Brain microvascular endothelial cell (primary cell): ENCODE results near the gene INSYN2A.

Experiments
- DNase-seq: peaks from one replicate; pipeline ENCODE4 v3.0.0-alpha.2; 2020
- H3K27ac ChIP-seq: fragments of 250-450 bp; sonication (Bioruptor Pico); 2 replicates; pipeline ENCODE4 v1.5.1; 2020; ENCODE audit warnings: mild to moderate bottlenecking, moderate library complexity
- H3K27me3 ChIP-seq: fragments of 250-450 bp; sonication (Bioruptor Pico); replicated peaks from 2 replicates; pipeline ENCODE4 v1.5.1; 2020; ENCODE audit warnings: mild to moderate bottlenecking
- H3K36me3 ChIP-seq: fragments of 250-450 bp; sonication (Bioruptor Pico); replicated peaks from 2 replicates; pipeline ENCODE4 v1.5.1; 2020; ENCODE audit warnings: mild to moderate bottlenecking
- H3K4me3 ChIP-seq: 2 replicates; pipeline ENCODE4 v1.5.1; 2011; ENCODE audit warnings: low read depth, mild to moderate bottlenecking, control low read depth, low read length, moderate library complexity
- in situ Hi-C: cut with HindIII; loops from 2 replicates; pipeline ENCODE4 v1.10.0; 2017; ENCODE audit warnings: low sequenced_read_pairs, low pct_ligation_motif_present
- TF ChIP-seq, protein P1 (sequence below): IDR thresholded peaks from 2 replicates; pipeline ENCODE4 v1.5.1; 2011; ENCODE audit warnings: low read depth, mild to moderate bottlenecking, moderate library complexity, low read length, control low read depth, inconsistent platforms; ENCODE audit errors: missing control alignments

Gene INSYN2A

DNA sequence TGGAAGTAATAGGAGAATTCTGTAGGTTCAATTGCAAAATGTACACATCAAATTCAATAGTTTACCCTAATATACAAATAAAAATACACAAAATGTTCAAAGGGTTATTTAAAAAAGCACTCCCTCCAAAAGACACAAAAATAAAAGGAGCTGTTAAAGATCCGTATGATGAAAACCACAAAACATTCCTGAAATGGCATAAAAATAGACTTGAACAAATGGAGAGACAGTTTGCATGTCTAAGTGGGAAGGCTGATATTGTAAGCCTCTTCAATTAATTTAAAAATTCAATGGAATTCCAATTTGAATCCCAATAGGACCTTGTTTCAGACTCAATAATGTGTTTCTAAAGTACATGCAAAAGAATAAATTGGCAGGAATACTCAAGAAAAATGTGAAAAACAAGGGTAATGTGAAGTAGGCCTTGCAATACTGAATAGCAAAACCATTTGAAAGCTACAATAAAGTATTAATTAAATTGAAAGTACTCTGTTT, 38.0 kb upstream of the INSYN2A start:
- Histone ChIP-seq H3K27me3 (no peaks in the 10 kb centered on the region), H3K27ac (no peak overlapping the region), H3K4me3 (no peak overlapping the region), H3K36me3 (no peaks in the 10 kb centered on the region)
- DNase-seq: no peak
- TF ChIP-seq, protein P1, sequence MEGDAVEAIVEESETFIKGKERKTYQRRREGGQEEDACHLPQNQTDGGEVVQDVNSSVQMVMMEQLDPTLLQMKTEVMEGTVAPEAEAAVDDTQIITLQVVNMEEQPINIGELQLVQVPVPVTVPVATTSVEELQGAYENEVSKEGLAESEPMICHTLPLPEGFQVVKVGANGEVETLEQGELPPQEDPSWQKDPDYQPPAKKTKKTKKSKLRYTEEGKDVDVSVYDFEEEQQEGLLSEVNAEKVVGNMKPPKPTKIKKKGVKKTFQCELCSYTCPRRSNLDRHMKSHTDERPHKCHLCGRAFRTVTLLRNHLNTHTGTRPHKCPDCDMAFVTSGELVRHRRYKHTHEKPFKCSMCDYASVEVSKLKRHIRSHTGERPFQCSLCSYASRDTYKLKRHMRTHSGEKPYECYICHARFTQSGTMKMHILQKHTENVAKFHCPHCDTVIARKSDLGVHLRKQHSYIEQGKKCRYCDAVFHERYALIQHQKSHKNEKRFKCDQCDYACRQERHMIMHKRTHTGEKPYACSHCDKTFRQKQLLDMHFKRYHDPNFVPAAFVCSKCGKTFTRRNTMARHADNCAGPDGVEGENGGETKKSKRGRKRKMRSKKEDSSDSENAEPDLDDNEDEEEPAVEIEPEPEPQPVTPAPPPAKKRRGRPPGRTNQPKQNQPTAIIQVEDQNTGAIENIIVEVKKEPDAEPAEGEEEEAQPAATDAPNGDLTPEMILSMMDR: no peak
- in situ Hi-C loops: no loop called here

DNA sequence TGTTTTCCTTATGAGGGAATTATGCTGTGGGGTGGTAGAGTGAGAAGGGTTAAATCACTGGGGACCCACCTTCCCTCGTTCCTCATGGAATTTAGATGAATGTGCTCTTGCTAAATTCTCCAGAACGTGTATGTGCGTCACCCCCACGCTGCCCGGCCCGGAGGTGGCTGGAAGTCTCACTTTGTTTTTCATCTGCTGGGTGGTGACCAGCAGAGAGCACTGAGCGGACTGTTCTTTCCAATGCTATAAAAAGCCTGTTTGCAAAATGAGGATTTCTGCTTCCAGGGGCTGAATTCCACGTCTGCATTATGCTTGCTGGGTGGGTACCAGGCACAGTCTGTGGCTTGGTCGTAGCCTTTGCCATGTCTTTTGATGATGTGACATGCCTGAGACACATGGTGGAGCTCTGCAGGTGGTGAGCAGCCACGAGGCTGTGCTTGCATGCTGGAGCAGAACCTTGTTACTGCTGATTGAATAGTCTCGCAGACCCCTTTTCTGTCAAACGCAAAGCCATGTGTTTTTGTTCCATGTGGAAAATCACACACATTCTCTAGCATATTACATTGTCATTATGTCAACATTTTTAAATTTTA, 31.9 kb upstream of the INSYN2A start:
- H3K36me3 ChIP-seq: no peaks in the 10 kb centered on the region
- no peak overlapping the region for H3K27ac ChIP-seq
- TF ChIP-seq, protein P1: no peak
- in situ Hi-C loops: no loop called here
- H3K27me3 ChIP-seq: no peaks in the 10 kb centered on the region
- no peak overlapping the region for H3K4me3 ChIP-seq
- DNase-seq: peak; percentile 7

DNA sequence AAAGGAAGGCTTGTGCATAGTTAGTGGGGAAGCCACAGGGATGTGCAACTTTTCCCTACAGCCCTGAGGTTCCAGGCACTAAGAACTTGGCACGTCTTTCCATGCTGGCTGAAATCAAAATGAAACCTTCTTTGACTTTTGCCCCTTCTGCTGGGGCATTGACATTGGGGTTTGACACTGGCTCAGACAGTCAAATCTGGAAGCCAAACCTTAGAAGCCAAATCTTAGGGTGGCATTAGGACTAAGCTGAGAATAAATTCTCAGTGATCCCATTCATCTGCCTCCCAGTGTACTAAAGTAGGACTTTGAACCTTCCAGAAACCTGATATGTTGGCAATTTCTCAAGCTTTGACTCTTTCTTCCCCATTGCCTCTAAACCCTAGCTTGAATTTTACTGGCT, 31.3 kb upstream of the INSYN2A start:
- H3K27me3 ChIP-seq: no peaks in the 10 kb centered on the region
- no peak for DNase-seq
- no peaks in the 10 kb centered on the region for H3K36me3 ChIP-seq
- H3K4me3 ChIP-seq: no peak overlapping the region
- H3K27ac ChIP-seq: no peak overlapping the region
- in situ Hi-C loops: no loop called here
- TF ChIP-seq, protein P1: no peak

DNA sequence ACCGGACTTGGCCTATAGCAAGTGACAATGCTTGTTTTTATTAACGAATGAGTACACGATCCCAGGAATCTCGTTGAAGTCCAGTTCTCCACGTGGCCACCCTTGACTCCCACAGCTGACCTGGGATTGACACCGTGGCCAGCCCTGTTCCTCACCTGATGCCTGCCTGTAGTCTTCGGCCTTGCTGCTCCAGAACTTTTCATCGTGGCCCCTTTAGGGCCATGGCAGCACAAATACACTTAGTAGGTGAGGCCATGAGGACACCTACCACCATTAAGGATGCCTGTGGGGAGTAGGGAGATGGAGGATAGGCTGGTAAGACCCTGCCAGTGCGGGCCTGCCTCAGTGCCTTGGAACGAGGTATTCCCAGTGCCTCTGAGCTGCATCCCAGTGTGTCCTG, 30.6 kb upstream of the INSYN2A start:
- H3K27ac ChIP-seq: no peak overlapping the region
- H3K4me3 ChIP-seq: no peak overlapping the region
- in situ Hi-C loops: no loop called here
- no peaks in the 10 kb centered on the region for H3K27me3 ChIP-seq
- TF ChIP-seq, protein P1: no peak
- DNase-seq: no peak
- no peaks in the 10 kb centered on the region for H3K36me3 ChIP-seq

DNA sequence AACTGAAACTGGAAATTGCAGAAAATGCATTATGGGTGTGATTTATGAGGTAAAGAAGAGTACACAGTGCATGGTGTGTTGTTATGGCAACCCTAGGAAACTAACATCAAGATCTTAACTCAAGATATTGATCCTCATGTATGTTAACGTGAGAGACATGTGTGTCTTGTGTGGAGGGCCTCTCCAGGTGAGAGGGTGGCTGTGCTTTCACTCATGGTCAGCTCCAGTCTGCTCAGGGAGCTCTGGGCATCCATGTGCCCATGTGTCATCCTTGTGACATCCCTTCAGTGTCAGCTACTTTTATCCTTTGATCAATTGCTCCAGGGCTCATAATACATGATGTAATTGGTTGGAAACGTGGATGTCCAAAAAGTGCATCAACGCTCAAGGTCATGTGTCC, 24.9 kb upstream of the INSYN2A start:
- Histone ChIP-seq H3K36me3 (no peaks in the 10 kb centered on the region), H3K27ac (no peak overlapping the region), H3K27me3 (no peaks in the 10 kb centered on the region), H3K4me3 (no peak overlapping the region)
- in situ Hi-C loops: no loop called here
- TF ChIP-seq, protein P1: no peak
- DNase-seq: no peak

DNA sequence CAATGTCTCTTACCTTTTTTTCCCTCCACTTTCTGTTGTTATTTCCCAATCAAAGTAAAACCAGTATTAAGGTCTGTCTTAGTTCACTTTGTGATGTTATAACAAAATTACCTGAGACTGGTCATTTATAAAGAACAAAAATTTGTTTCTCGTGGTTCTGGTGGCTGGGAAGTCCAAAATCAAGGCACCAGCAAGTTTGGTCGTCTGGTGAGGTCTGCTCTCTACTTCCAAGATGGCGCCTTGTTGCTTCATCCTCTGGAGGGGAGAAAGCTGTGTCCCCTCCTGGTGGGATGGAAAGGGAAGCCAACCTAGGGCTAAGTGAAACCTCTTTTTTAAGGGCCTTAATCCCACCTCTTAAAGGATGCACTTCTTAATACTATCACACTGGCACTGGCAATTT, 22.3 kb upstream of the INSYN2A start:
- no peaks in the 10 kb centered on the region for H3K36me3 ChIP-seq
- no peak overlapping the region for H3K27ac ChIP-seq
- TF ChIP-seq, protein P1: no peak
- no peaks in the 10 kb centered on the region for H3K27me3 ChIP-seq
- no peak overlapping the region for H3K4me3 ChIP-seq
- no peak for DNase-seq
- in situ Hi-C loops: no loop called here
